GM18508 (cell line): ENCODE results near the gene CDNF.
"Not testable (repeated sequence)": the region's sequence is repeated elsewhere in the genome, so short reads cannot be mapped to it uniquely, and the experiment has no call there.

Experiments
- ATAC-seq: cut with Tn5 transposase; IDR thresholded peaks from one replicate; pipeline ENCODE4 v1.9.1; 2021; ENCODE audit warnings: moderate number of reproducible peaks; ENCODE audit not compliant: insufficient read depth, unreplicated experiment

The CDNF gene

DNA sequence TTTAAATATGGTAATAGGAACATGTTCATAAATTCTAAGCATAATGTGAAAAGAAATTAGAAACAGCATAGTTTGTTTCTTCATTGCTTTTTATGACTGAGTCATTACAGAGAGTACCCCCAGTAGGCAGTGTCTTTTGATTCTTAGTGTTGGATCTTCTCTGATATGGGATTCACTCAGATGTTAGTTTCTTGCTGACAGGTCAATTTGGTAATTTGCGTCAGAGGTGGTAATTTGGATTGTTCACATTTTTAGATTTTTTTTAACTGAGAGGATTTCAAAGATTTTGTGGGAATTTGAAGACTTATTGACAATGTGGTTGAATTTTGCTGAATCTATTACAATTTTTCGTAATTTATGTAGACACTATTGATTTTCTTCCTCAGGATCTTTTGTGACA is 2.3 kb upstream of the CDNF start:
- no peak for ATAC-seq

DNA sequence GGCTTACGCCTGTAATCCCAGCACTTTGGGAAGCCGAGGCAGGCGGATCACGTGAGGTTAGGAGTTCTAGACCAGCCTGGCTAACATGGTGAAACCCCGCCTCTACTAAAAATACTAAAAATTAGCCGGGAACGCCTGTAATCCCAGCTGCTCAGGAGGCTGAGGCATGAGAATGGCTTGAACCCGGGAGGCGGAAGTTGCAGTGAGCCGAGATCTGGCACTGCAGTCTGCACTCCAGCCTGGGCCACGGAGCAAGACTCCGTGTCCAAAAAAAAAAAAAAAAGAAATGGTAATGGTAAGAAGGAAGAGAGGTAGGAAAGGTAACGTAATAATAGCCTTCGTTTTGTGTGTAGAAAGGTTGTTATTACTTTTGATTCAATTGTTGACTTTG is 1.5 kb upstream of the CDNF start:
- ATAC-seq: no peak

DNA sequence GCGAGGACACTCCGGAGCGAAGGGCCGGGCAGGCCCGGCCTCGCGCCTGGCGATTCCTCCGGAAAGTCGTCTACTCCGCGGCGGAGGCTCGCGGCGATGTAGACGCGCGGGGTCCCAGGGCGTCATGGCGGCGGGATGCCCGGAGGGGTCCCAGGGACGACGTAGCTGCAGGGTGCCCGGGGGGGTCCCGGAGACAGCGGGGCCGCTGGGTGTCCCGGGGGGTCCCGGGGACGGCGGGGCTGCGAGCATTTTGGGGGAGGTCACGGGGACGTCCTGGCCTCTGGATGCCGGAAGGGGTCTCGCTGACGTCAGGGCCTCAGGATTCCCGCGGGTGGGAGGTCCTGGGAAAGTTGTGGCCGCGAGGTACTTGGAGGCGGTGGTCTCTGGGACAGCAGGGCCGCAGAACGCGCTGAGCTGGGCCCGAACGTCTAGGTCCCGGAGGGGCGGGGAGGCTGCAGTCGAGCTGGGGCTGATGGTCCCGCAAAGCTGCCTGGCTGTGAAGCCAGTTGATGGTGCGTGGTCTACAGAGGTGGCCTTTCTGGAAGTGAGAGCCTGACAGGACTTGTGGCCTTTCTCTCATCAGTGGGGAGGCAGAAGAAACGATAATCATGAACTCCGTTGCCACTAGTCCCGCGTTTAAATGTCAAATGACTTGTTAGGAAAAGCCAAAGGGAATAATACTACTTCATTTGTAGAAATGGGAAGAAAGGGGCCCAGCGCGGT is 906 bp upstream of the CDNF start:
- no peak for ATAC-seq

DNA sequence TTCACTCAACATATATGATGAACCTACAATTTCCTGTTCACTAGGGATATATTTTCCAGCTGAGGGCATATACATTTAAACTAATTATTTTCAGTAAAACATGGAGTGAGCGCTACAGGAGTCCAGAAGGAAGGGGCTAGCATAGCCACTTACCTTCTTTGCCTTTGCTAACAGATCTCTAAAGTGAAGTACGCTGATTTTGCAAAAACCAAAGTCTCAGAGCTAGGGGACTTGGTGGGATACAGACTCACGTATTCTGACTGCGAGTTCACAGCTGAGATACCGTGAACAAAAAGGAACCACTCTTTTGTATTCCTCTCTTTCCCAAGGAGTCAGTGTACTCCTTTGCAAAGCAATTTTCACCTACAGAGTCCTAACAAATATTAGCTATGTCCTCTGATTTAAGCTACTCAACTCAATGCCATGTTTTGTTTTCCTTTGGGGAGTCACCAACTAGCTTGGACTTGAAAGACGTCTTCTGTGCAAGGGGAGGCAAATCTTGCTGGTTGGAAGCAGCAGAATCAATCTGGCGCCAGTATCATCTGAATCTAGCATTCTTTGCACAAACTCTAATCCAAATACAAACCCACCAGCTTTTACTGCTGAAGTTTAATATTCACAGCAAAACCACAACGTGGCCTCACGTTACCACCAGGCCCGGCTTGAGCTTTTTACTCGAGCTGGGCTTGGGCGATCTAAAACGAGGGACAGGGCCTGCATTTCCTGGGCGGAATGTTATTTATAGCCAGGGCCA is 657 bp downstream of the CDNF start:
- ATAC-seq: no peak

DNA sequence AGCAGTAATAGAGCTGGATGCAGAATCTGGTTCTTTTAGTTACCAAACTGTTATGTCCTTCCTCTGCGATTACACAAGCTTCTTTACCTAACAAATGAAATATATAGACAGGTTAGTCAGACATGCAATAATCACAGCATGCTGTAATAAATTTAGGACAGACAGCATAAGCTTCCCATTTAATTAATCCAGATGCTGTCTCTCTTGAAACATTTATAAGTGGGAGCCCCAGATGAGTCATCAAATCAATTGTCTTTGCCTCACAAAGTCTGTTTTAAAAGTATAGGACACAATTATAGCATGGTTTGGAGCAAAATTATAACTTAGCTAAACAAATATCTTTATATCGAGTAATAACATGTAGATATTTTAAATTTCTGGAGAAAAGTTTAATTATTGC is 1.6 kb downstream of the CDNF start:
- no peak for ATAC-seq

DNA sequence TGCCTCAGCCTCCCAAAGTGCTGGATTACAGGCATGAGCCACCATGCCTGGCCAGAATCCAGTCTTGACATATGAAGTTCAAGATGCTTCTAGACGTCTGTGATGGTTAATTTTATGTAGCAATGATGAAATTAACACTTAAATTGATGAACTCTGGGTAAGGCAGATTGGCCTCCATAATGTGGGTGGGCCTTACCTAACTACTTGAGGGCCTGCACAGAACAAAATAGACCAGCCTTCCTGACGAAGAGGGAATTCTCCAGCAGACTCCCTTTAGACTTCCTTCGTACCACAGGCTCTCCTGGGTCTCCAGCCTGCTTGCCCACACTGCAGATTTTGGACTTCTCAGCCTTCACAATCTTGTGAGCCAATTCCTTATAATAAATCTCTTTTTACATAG is 4.7 kb downstream of the CDNF start:
- ATAC-seq: no peak

DNA sequence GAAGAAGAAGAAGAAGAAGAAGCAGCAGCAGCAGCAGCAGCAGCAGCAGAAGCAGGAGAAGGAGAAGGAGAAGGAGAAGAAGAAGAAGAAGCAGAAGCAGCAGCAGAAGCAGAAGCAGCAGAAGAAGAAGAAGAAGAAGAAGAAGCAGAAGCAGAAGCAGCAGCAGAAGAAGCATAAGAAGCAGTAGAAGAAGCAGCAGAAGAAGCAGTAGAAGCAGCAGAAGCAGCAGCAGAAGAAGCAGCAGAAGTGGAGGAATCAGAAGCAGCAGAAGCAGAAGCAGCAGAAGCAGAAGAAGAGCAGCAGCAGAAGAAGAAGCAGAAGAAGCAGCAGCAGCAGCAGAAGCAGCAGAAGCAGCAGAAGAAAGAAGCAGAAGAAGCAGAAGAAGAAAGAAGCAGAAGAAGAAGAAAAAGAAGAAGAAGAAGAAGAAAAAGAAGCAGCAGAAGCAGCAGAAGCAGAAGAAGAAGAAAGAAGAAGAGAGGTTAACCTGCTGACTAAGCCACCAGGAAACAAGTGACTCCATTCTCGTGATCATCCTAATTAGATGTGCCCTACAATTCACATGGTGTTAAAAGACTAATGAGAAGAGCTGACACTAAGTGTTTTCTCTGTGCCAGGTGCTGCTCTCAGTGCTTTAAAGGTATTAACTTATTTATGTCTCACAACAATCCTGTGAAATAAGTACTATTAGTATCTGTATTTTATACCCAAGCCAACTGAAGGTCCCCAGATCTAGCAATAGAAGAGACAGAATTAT is 11.6 kb downstream of the CDNF start:
- ATAC-seq: no peak

DNA sequence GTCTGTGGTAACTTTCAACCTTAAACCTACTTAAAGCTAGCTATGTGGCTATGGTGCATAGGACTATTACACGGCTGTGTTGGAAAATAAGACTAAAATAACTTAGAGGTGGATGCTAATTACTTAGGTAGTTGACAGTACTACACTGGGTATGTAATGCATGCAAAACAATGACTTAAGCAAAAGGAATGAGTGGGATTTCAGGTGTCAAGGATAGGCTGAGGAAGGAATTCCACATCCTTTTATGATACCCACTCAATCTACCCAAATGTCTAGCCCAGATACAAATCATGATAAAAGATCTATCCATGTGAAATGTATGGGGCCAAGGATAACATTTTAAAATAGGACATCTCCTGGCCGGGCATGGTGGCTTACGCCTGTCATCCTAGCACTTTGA is 13.9 kb downstream of the CDNF start:
- ATAC-seq: no peak

DNA sequence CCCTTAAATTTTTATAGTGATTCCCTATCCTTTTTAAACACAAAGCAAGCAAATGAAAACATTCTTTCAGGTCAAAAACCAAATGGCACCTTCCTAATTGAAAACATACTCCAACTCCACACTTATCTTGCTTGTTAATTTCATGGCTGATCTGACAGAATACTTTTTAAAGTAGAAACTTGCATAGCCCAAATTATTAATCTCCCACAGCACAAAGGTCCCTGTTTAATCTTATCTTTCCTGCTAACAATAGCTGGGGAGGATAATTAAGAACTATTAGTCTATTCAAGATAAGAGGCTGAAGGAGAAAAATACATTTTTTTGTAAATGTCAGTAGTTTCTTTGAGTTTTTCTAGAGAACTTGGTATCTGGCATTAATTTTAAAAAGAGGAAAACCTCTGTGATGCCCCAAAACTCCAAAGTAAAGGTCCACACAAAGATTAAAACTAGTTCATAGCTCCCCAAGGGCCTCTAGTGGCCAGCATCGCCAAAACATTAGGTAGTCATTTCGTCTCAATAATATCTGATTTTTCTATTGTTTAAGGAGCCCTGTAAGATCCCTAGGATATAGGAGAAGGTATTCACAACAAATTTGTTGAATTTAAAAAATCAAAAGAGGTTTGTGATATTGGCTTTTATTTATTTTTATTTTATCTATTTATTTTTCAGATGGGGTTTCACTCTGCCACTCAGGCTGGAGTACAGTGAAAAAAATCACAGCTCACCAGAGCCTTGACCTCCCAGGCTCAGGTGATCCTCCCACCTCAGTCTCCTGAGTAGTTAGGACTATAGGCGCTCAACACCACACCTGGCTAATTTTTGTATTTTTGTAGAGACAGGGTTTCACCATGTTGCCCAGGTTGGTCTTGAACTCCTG is 14.7 kb downstream of the CDNF start:
- no peak for ATAC-seq

DNA sequence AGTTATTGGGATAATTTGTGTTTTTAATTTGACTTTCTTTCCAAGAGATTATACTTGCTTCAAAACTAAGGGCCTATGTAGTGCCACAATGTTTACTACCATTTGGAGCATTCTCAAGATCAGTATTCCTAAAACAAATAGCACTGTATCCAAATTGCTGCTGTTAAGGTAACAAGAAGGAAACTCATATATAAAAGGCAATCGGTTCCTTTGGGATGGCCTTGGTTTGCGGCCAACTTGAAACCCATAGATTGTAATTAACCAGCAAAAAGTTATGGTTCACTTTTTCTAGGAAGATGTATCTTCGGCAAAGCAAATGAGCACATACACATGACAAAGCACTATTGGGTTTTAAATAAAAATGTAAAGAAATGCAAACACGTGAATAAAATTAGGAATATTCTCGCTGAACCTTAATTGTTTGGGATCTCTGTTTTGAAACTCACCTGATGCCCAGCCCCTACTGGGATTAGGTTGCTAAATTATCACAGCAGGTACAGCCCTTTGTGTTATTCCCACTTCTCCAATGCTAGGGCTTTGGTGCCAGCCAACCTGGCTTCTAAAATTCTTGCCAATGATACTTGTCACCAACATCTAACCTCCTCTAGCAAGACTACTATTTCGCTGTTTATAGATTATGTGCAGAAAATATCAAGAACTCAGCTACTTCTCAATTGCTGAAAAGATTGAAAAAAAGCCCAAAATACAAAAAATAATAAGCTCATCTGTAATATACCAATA is 16.0 kb downstream of the CDNF start:
- ATAC-seq: no peak

DNA sequence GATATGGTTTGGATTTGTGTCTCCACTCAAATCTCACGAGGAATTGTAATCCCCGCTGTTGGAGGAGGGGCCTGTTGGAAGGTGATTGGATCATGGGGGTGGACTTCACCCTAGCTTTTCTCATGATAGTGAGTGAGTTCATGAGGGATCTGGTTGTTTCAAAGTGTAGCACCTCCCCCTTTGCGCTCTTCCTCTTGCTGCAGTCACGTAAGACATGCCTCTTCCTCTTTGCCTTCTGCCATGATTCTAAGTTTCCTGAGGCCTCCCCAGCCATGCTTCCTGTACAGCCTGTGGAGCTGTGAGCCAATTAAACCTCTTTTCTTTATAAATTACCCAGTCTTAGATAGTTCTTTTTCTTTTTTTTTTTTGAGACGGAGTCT is 17.1 kb downstream of the CDNF start:
- ATAC-seq: no peak

DNA sequence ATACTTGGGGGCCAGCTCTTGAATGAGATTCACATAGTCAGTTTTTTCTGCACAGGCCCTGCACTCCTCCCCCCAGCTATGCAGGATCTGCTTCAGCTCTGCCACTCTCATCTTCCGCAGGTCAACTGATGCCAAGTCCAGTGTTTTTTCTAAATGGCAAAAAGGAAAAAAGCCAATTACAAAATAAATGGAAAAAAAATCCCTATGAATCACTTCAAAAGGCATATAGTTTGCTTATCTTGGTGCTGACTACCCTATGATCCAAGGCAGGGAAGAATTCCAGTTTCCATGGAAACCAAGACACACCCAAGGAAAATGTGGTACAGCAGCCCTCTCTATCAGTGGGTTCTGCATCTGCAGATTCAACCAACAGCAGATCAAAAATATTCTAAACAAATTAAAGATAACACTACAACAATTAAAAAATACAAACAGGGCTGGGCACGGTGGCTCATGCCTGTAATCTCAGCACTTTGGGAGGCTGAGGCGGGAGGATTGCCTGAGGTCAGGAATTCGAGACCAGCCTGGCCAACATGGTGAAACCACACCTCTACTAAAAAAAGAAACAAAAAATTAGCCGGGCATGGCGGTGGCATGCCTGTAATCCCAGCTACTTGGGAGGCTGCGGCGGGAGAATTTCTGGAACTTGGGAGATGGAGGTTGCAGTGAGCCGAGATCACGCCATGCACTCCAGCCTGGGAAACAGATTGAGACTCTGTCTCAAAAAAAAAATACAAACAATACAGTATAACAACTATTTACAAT is 17.6 kb downstream of the CDNF start:
- ATAC-seq: no peak

DNA sequence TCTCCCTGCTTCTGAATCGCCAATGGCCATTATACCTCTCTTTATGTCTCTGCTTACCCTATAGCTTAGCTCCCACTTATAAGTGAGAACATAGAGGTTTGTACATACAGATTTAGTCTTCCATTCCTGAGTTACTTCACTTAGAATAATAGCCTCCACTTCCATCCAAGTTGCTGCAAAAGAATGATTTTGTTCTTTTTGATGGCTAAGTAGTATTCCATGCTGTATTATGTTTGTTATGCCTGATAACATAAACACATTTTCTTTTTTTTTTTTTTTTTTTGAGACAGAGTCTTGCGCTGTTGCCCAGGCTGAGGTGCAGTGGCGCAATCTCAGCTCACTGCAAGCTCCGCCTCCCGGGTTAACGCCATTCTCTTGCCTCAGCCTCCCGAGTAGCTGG is 21.1 kb downstream of the CDNF start:
- ATAC-seq: not testable (repeated sequence)

DNA sequence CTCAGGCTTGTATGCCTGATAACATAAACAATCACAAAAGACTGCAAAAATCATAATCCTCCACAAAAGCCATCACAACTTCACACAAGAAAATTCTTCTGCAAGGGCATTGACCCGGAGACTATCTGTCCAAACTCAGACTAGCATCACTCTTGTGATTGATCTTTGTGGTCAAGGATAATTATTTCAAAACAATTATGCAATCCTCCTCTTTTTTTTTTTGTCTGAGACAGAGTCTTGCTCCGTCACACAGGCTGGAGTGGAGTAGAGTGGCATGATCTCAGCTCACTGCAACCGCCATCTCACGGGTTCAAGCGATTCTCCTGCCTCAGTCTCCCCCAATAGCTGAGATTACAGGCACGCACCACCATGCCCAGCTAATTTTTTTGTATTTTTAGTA is 22.2 kb downstream of the CDNF start:
- ATAC-seq: no peak

DNA sequence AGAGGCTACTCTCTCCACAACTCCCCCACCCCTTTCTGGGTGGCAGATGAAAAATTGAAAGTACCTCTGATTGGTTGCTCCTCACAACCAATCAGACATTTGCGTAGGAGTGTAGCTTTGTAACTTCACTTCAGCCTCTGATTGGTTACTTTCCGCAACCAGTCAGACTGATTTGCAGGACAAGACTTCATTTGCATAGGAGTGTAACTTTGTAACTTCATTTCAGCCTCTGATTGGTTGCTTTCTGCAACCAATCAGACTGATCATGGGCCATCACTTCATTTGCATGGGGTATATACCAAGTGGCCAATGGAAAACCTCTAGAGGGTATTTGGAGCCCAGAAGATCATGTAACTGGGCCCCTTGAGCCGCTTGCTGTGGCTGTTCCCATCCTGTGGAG is 25.6 kb downstream of the CDNF start:
- ATAC-seq: no peak

DNA sequence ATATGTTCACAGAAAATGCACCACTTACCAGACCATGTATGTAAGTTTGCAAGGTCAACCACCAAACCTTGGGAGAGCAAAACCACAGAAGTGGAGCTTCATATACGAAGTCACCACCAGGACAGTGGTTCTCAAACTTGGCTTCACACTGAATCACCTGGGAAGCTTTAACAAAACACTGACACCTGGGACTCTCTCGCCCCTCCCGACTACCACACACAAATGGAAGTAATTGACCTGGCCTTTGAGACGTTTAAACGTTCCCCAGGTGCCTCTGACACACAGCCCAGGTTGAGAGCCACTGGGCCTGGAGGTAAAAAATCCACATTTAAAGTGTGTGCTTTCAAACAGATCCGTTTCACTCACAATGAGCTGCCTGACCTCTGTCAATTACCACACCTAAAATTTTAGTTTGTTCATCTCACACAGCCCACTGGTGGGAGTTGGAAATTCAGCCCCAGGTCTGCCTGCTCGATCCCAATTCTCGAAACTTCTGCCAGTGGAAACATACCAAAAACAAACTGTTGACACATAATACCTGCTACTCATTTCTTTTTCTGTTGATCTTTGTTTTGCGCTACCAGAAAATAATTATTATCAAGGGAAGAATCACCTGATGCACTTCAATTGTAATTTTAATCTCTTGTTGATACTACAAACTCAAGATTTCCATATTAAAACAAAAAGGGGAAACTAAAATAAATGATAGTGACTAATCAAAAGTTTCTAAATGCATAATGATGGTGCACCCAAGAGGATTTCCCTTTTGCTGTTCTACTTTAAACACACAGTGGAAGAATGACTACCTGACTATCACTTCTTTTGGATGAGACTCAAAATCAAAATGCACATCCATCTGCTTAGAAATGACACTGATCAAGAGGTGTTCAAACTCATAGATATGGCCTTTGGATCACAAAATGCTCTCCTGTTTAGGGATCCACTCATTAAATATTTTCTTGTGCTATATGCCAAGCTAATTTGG is 26.6 kb downstream of the CDNF start:
- no peak for ATAC-seq

DNA sequence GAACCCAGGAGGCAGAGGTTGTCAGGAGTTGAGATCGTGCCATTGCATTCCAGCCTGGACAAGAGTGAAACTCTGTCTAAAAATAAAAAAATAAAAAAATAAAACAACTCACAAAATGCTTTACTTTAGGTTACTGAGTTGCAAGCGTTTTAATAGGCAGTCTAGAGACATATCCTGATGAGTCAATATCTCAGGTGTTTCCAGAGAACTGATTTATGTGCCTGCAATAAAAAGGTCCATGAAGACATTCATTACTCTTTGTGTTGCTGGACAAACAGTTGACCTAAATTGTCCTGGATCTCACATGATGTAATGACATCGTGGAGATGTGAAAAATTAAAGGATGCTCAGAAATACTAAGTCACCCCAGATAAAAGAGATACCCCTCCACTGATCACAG is 31.5 kb downstream of the CDNF start:
- ATAC-seq: no peak

DNA sequence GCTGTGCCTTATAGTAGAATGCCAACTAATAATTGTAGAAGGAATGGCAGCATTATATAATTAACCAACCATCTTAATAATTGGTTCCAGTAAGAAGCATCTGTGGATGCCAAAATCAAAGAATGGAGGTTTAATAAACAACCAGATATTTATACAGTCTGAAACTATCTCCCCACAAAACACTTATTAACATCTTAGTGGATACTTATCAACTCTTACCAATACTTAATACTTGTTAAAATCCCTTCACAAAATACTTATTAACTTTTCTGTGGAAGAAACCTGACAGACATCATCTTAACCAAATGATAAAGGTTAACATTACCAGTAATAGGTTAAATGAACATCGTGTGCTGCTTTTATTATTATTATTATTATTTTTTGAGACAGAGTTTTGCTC is 34.0 kb downstream of the CDNF start:
- no peak for ATAC-seq
